ENCODE measurements around the gene GRM5.

The GRM5 gene

GRCh38 chr11:88603091-88603867, 462.5 kb downstream of the GRM5 start:
- Histone ChIP-seq H3K4me1 (ENCODE audit: control insufficient read depth in 2 of 2, insufficient read depth in 1 of 2, low read depth in 1 of 2, low read length in 2 of 2) (no peaks in the 10 kb centered on the region), H3K27me3 (ENCODE audit: control insufficient read depth in 3 of 3, insufficient read depth in 3 of 3, low read depth in 1 of 3, low read length in 3 of 3) (no peaks in the 10 kb centered on the region), H3K14ac (ENCODE audit: low read length) (no peak overlapping the region), H3K27ac (replicated peaks; ENCODE audit: low read length) (no peak overlapping the region), H2BK5ac (ENCODE audit: low read length) (no peak overlapping the region), H2BK120ac (ENCODE audit: low read depth, low read length) (no peak overlapping the region), H3K18ac (ENCODE audit: low read length) (no peak overlapping the region), H3K9ac (ENCODE audit: low read depth, low read length, poor library complexity) (no peak overlapping the region), H4K91ac (ENCODE audit: low read depth, low read length, poor library complexity) (no peak overlapping the region), H3K4ac (ENCODE audit: low read length) (no peak overlapping the region), H3K4me3 (ENCODE audit: low read length in 2 of 2) (no peak overlapping the region), H3K9me3 (replicated peaks in 1 of 2; ENCODE audit: control insufficient read depth in 2 of 2, insufficient read depth in 1 of 2, low read depth in 1 of 2, low read length in 2 of 2) (no peaks in the 10 kb centered on the region), H3K36me3 (replicated peaks in 1 of 2; ENCODE audit: control insufficient read depth in 2 of 2, insufficient read depth in 2 of 2, low read length in 2 of 2) (no peaks in the 10 kb centered on the region), H4K8ac (ENCODE audit: low read depth, low read length) (no peak overlapping the region), H3K23ac (ENCODE audit: low read depth, low read length, poor library complexity) (no peak overlapping the region), H2BK12ac (ENCODE audit: low read length) (no peak overlapping the region), H3K4me2 (ENCODE audit: insufficient read depth, low read length, poor library complexity, severe bottlenecking) (no peak overlapping the region), H2AFZ (ENCODE audit: low read length) (no peak overlapping the region), H2AK5ac (ENCODE audit: low read depth, low read length) (no peak overlapping the region), H2BK15ac (ENCODE audit: low read length) (no peak overlapping the region), H3K79me1 (ENCODE audit: low read depth, low read length) (no peaks in the 10 kb centered on the region)
- no CpG with 5 or more reads among the region's 3 CpGs for WGBS, 2 donors (ENCODE audit: extremely low coverage in 2 of 2, insufficient read length in 2 of 2, insufficient replicate concordance in 1 of 2)
- DNase-seq (ENCODE audit: low spot score): no peak

GRCh38 chr11:88597387-88597786, 468.4 kb downstream of the GRM5 start:
- Histone ChIP-seq H2BK12ac (ENCODE audit: low read length) (no peak overlapping the region), H3K36me3 (replicated peaks in 1 of 2; ENCODE audit: control insufficient read depth in 2 of 2, insufficient read depth in 2 of 2, low read length in 2 of 2) (no peaks in the 10 kb centered on the region), H3K4me1 (ENCODE audit: control insufficient read depth in 2 of 2, insufficient read depth in 1 of 2, low read depth in 1 of 2, low read length in 2 of 2) (no peaks in the 10 kb centered on the region), H3K9ac (ENCODE audit: low read depth, low read length, poor library complexity) (no peak overlapping the region), H3K79me1 (ENCODE audit: low read depth, low read length) (no peaks in the 10 kb centered on the region), H3K4me2 (ENCODE audit: insufficient read depth, low read length, poor library complexity, severe bottlenecking) (no peak overlapping the region), H2BK120ac (ENCODE audit: low read depth, low read length) (no peak overlapping the region), H3K23ac (ENCODE audit: low read depth, low read length, poor library complexity) (no peak overlapping the region), H3K4me3 (ENCODE audit: low read length in 2 of 2) (no peak overlapping the region), H3K4ac (ENCODE audit: low read length) (no peak overlapping the region), H3K18ac (ENCODE audit: low read length) (no peak overlapping the region), H4K91ac (ENCODE audit: low read depth, low read length, poor library complexity) (no peak overlapping the region), H2AK5ac (ENCODE audit: low read depth, low read length) (no peak overlapping the region), H2AFZ (ENCODE audit: low read length) (no peak overlapping the region), H3K27me3 (ENCODE audit: control insufficient read depth in 3 of 3, insufficient read depth in 3 of 3, low read depth in 1 of 3, low read length in 3 of 3) (no peaks in the 10 kb centered on the region), H3K14ac (ENCODE audit: low read length) (no peak overlapping the region), H2BK5ac (ENCODE audit: low read length) (no peak overlapping the region), H3K27ac (replicated peaks; ENCODE audit: low read length) (no peak overlapping the region), H4K8ac (ENCODE audit: low read depth, low read length) (no peak overlapping the region), H3K9me3 (replicated peaks in 1 of 2; ENCODE audit: control insufficient read depth in 2 of 2, insufficient read depth in 1 of 2, low read depth in 1 of 2, low read length in 2 of 2) (no peaks in the 10 kb centered on the region), H2BK15ac (ENCODE audit: low read length) (no peak overlapping the region)
- no CpG with 5 or more reads among the region's 2 CpGs for WGBS, 2 donors (ENCODE audit: extremely low coverage in 2 of 2, insufficient read length in 2 of 2, insufficient replicate concordance in 1 of 2)
- DNase-seq (ENCODE audit: low spot score): no peak

GRCh38 chr11:88596786-88597185, 469.0 kb downstream of the GRM5 start:
- no peak overlapping the region for H2AFZ ChIP-seq (ENCODE audit: low read length)
- no peaks in the 10 kb centered on the region for H3K4me1 ChIP-seq (ENCODE audit: control insufficient read depth in 2 of 2, insufficient read depth in 1 of 2, low read depth in 1 of 2, low read length in 2 of 2)
- no peak overlapping the region for H3K23ac ChIP-seq (ENCODE audit: low read depth, low read length, poor library complexity)
- H3K9me3 ChIP-seq (replicated peaks in 1 of 2; ENCODE audit: control insufficient read depth in 2 of 2, insufficient read depth in 1 of 2, low read depth in 1 of 2, low read length in 2 of 2): no peaks in the 10 kb centered on the region
- H2BK12ac ChIP-seq (ENCODE audit: low read length): no peak overlapping the region
- H3K18ac ChIP-seq (ENCODE audit: low read length): no peak overlapping the region
- H3K14ac ChIP-seq (ENCODE audit: low read length): no peak overlapping the region
- no peak overlapping the region for H3K9ac ChIP-seq (ENCODE audit: low read depth, low read length, poor library complexity)
- no peak overlapping the region for H2BK15ac ChIP-seq (ENCODE audit: low read length)
- H2BK5ac ChIP-seq (ENCODE audit: low read length): no peak overlapping the region
- no peak overlapping the region for H3K27ac ChIP-seq (replicated peaks; ENCODE audit: low read length)
- no peak overlapping the region for H4K8ac ChIP-seq (ENCODE audit: low read depth, low read length)
- no peak overlapping the region for H4K91ac ChIP-seq (ENCODE audit: low read depth, low read length, poor library complexity)
- no peak for DNase-seq (ENCODE audit: low spot score)
- no peak overlapping the region for H2BK120ac ChIP-seq (ENCODE audit: low read depth, low read length)
- WGBS, 2 donors (ENCODE audit: extremely low coverage in 2 of 2, insufficient read length in 2 of 2, insufficient replicate concordance in 1 of 2): no CpG with 5 or more reads among the region's 2 CpGs
- H3K4me2 ChIP-seq (ENCODE audit: insufficient read depth, low read length, poor library complexity, severe bottlenecking): no peak overlapping the region
- H3K4me3 ChIP-seq (ENCODE audit: low read length in 2 of 2): no peak overlapping the region
- no peak overlapping the region for H2AK5ac ChIP-seq (ENCODE audit: low read depth, low read length)
- no peaks in the 10 kb centered on the region for H3K36me3 ChIP-seq (replicated peaks in 1 of 2; ENCODE audit: control insufficient read depth in 2 of 2, insufficient read depth in 2 of 2, low read length in 2 of 2)
- no peaks in the 10 kb centered on the region for H3K79me1 ChIP-seq (ENCODE audit: low read depth, low read length)
- no peak overlapping the region for H3K4ac ChIP-seq (ENCODE audit: low read length)
- H3K27me3 ChIP-seq (ENCODE audit: control insufficient read depth in 3 of 3, insufficient read depth in 3 of 3, low read depth in 1 of 3, low read length in 3 of 3): no peaks in the 10 kb centered on the region

- no peak for DNase-seq (ENCODE audit: low spot score)
- Histone ChIP-seq H3K4me2 (ENCODE audit: insufficient read depth, low read length, poor library complexity, severe bottlenecking) (no peak overlapping the region), H3K4ac (ENCODE audit: low read length) (no peak overlapping the region), H2AFZ (ENCODE audit: low read length) (no peak overlapping the region), H3K27me3 (ENCODE audit: control insufficient read depth in 3 of 3, insufficient read depth in 3 of 3, low read depth in 1 of 3, low read length in 3 of 3) (no peaks in the 10 kb centered on the region), H4K91ac (ENCODE audit: low read depth, low read length, poor library complexity) (no peak overlapping the region), H3K79me1 (ENCODE audit: low read depth, low read length) (no peaks in the 10 kb centered on the region), H2BK5ac (ENCODE audit: low read length) (no peak overlapping the region), H4K8ac (ENCODE audit: low read depth, low read length) (no peak overlapping the region), H2BK15ac (ENCODE audit: low read length) (no peak overlapping the region), H2BK120ac (ENCODE audit: low read depth, low read length) (no peak overlapping the region), H3K27ac (replicated peaks; ENCODE audit: low read length) (no peak overlapping the region), H2BK12ac (ENCODE audit: low read length) (no peak overlapping the region), H3K18ac (ENCODE audit: low read length) (no peak overlapping the region), H3K4me3 (ENCODE audit: low read length in 2 of 2) (no peak overlapping the region), H3K36me3 (replicated peaks in 1 of 2; ENCODE audit: control insufficient read depth in 2 of 2, insufficient read depth in 2 of 2, low read length in 2 of 2) (no peaks in the 10 kb centered on the region), H3K4me1 (ENCODE audit: control insufficient read depth in 2 of 2, insufficient read depth in 1 of 2, low read depth in 1 of 2, low read length in 2 of 2) (no peaks in the 10 kb centered on the region), H3K23ac (ENCODE audit: low read depth, low read length, poor library complexity) (no peak overlapping the region), H2AK5ac (ENCODE audit: low read depth, low read length) (no peak overlapping the region), H3K14ac (ENCODE audit: low read length) (no peak overlapping the region), H3K9ac (ENCODE audit: low read depth, low read length, poor library complexity) (no peak overlapping the region), H3K9me3 (replicated peaks in 1 of 2; ENCODE audit: control insufficient read depth in 2 of 2, insufficient read depth in 1 of 2, low read depth in 1 of 2, low read length in 2 of 2) (no peaks in the 10 kb centered on the region)
- no CpG with 5 or more reads among the region's 2 CpGs for WGBS, 2 donors (ENCODE audit: extremely low coverage in 2 of 2, insufficient read length in 2 of 2, insufficient replicate concordance in 1 of 2)
Observed at GRCh38 chr11:88594274-88594950, 471.4 kb downstream of the GRM5 start.

Data from neuronal stem cell (in vitro differentiated cells).